Measurements from ENCODE around the gene DENND5A.
"Not testable (repeated sequence)": the region's sequence is repeated elsewhere in the genome, so short reads cannot be mapped to it uniquely, and the experiment has no call there.

DENND5A gene

GRCh38 chr11:9264316-9265210 is 587 bp downstream of the DENND5A start:
- no peak for DNase-seq

GRCh38 chr11:9263840-9264315 is 1.3 kb downstream of the DENND5A start:
- no peak for DNase-seq

GRCh38 chr11:9260838-9261146 is 4.4 kb downstream of the DENND5A start:
- not testable (repeated sequence) for DNase-seq

GRCh38 chr11:9259981-9260837 is 4.9 kb downstream of the DENND5A start:
- DNase-seq = no peak

GRCh38 chr11:9258279-9258678 is 6.9 kb downstream of the DENND5A start:
- DNase-seq = not testable (repeated sequence)

GRCh38 chr11:9254416-9254815 is 10.7 kb downstream of the DENND5A start:
- DNase-seq = no peak

- no peak for DNase-seq
Measured at GRCh38 chr11:9253086-9253485, 12.1 kb downstream of the DENND5A start.

- DNase-seq = no peak
Measured at GRCh38 chr11:9251311-9251710, 13.8 kb downstream of the DENND5A start.

GRCh38 chr11:9250139-9250582 is 15.0 kb downstream of the DENND5A start:
- DNase-seq = peak; percentile 9

GRCh38 chr11:9249252-9249651 is 15.9 kb downstream of the DENND5A start:
- DNase-seq = no peak

- DNase-seq = no peak
Measured at GRCh38 chr11:9247863-9248262, 17.3 kb downstream of the DENND5A start.

- DNase-seq = not testable (repeated sequence)
Measured at GRCh38 chr11:9236242-9236641, 28.9 kb downstream of the DENND5A start.

- DNase-seq = no peak
Measured at GRCh38 chr11:9232482-9232881, 32.7 kb downstream of the DENND5A start.

- DNase-seq = no peak
Measured at GRCh38 chr11:9231848-9232177, 33.3 kb downstream of the DENND5A start.

- no peak for DNase-seq
Measured at GRCh38 chr11:9230296-9230695, 34.9 kb downstream of the DENND5A start.

GRCh38 chr11:9228091-9228490 is 37.1 kb downstream of the DENND5A start:
- no peak for DNase-seq

GRCh38 chr11:9225748-9226298 is 39.3 kb downstream of the DENND5A start:
- DNase-seq = no peak

- no peak for DNase-seq
Measured at GRCh38 chr11:9222654-9223053, 42.5 kb downstream of the DENND5A start.

GRCh38 chr11:9220853-9221252 is 44.3 kb downstream of the DENND5A start:
- not testable (repeated sequence) for DNase-seq

- no peak for DNase-seq
Measured at GRCh38 chr11:9219572-9219971, 45.6 kb downstream of the DENND5A start.

GRCh38 chr11:9219115-9219514 is 46.0 kb downstream of the DENND5A start:
- DNase-seq = no peak

GRCh38 chr11:9214765-9215164 is 50.4 kb downstream of the DENND5A start:
- no peak for DNase-seq

- DNase-seq = no peak
Measured at GRCh38 chr11:9211322-9211721, 53.8 kb downstream of the DENND5A start.

- DNase-seq = no peak
Measured at GRCh38 chr11:9210922-9211320, 54.2 kb downstream of the DENND5A start.
